B cell (primary cell): ENCODE measurements around the gene KLHL22. TPM values are rescaled to one million over a fixed set of nuclear protein-coding genes. Genes with fewer than 3 reads are reported as not detected.

Experiments used
- ATAC-seq: fragments of 200-7000 bp; cut with Tn5 transposase; one replicate; pipeline ENCODE4 v1.10.0; 2021; ENCODE audit warnings: low read depth, mild to moderate bottlenecking, moderate number of reproducible peaks, moderate library complexity
- CTCF ChIA-PET: fragments of 350-600 bp; sonication (Branson Sonifier 250); formaldehyde crosslinking; loops from one replicate; lab custom pipeline; 2021; ENCODE audit warnings: antibody characterized with exemption, inconsistent platforms; lab: Charles Lee
- POLR2A ChIA-PET: fragments of 350-600 bp; sonication (Branson Sonifier 250); formaldehyde crosslinking; loops from one replicate; lab custom pipeline; 2021; ENCODE audit warnings: antibody characterized with exemption; lab: Charles Lee
- DNase-seq: peaks from one replicate; pipeline ENCODE4 v3.0.0; 2013
- H2AFZ ChIP-seq: 2 replicates; pipeline ENCODE4 v1.6.1; 2012; ENCODE audit warnings: mild to moderate bottlenecking, low read depth, low read length; ENCODE audit not compliant: insufficient read depth, poor library complexity, severe bottlenecking
- H3K27ac ChIP-seq, 2 donors: 1 replicate in 1 of 2; 2 replicates in 1 of 2; pipeline ENCODE4 v1.5.1; 2012 to 2013; ENCODE audit warnings: low read length in 2 of 2, mild to moderate bottlenecking in 2 of 2, moderate library complexity in 1 of 2
- H3K27me3 ChIP-seq, 4 experiments: fragments of 200-600 bp in 1 of 4; sonication (generic) in 1 of 4; replicated peaks in 1 of 4; 1 replicate in 2 of 4; 2 replicates in 2 of 4; pipeline versions ENCODE4 v1.6.1 to v1.7.0; 2013 to 2016; ENCODE audit warnings: low read length in 3 of 4, mild to moderate bottlenecking in 2 of 4, mixed read lengths in 1 of 4, moderate library complexity in 1 of 4; ENCODE audit not compliant: insufficient read depth in 4 of 4, control insufficient read depth in 3 of 4; ENCODE audit errors: control extremely low read depth in 1 of 4
- H3K36me3 ChIP-seq, 2 experiments: replicated peaks in 1 of 2; 1 replicate in 1 of 2; 2 replicates in 1 of 2; pipeline versions ENCODE4 v1.6.1 to v1.7.1; 2013; ENCODE audit warnings: low read length in 1 of 2; ENCODE audit not compliant: insufficient read depth in 2 of 2, control insufficient read depth in 1 of 2; ENCODE audit errors: control extremely low read depth in 1 of 2, extremely low read depth in 1 of 2
- H3K4me1 ChIP-seq, 2 donors: fragments of 200-600 bp in 1 of 2; sonication (generic) in 1 of 2; 1 replicate in 1 of 2; 2 replicates in 1 of 2; pipeline versions ENCODE4 v1.5.1 to v1.6.1; 2013 to 2017; ENCODE audit warnings: low read length in 2 of 2; ENCODE audit not compliant: control insufficient read depth in 2 of 2, insufficient read depth in 2 of 2
- H3K4me2 ChIP-seq: replicated peaks from 2 replicates; pipeline ENCODE3; 2012; ENCODE audit warnings: mild to moderate bottlenecking, low read depth, low read length; ENCODE audit not compliant: poor library complexity, severe bottlenecking
- H3K4me3 ChIP-seq, 5 experiments: fragments of 200-600 bp in 1 of 5; sonication (generic) in 1 of 5; 1 replicate in 3 of 5; 2 replicates in 2 of 5; pipeline versions ENCODE4 v1.5.1 to v1.7.0; 2011 to 2016; ENCODE audit warnings: low read length in 4 of 5, mild to moderate bottlenecking in 4 of 5, low read depth in 2 of 5, control low read depth in 1 of 5, moderate library complexity in 1 of 5; ENCODE audit not compliant: insufficient read depth in 1 of 5; ENCODE audit errors: control extremely low read depth in 1 of 5, extremely low read depth in 1 of 5
- H3K79me2 ChIP-seq: fragments of 200-600 bp; sonication (generic); one replicate; pipeline ENCODE4 v1.6.0; 2016; ENCODE audit warnings: low read length; ENCODE audit not compliant: control insufficient read depth, insufficient read depth
- H3K9ac ChIP-seq: fragments of 200-600 bp; sonication (generic); 2 replicates; pipeline ENCODE4 v1.6.1; 2017; ENCODE audit warnings: mild to moderate bottlenecking, low read length, moderate library complexity
- H3K9me3 ChIP-seq, 3 donors: one replicate each; pipeline versions ENCODE4 v1.6.1 to v1.7.1; 2013; ENCODE audit warnings: low read length in 2 of 3; ENCODE audit not compliant: control insufficient read depth in 2 of 3, insufficient read depth in 1 of 3; ENCODE audit errors: control extremely low read depth in 1 of 3
- H4K20me1 ChIP-seq: 2 replicates; pipeline ENCODE4 v1.6.0; 2012; ENCODE audit warnings: mild to moderate bottlenecking, low read length; ENCODE audit not compliant: insufficient read depth, control insufficient read depth, poor library complexity, severe bottlenecking
- H3K27ac Mint-ChIP-seq: one replicate; pipeline ENCODE4 v1.8.0; 2021; ENCODE audit warnings: mixed read lengths
- H3K27me3 Mint-ChIP-seq: one replicate; pipeline ENCODE4 v1.8.0; 2021; ENCODE audit warnings: mixed read lengths
- H3K4me1 Mint-ChIP-seq: one replicate; pipeline ENCODE4 v1.8.0; 2021; ENCODE audit warnings: mixed read lengths
- H3K4me3 Mint-ChIP-seq: one replicate; pipeline ENCODE4 v1.8.0; 2021; ENCODE audit warnings: mixed read lengths
- H3K9me3 Mint-ChIP-seq: one replicate; pipeline ENCODE4 v1.8.0; 2022; ENCODE audit warnings: mixed read lengths; ENCODE audit not compliant: insufficient read depth
- CTCF ChIP-seq: fragments of 200-600 bp; IDR thresholded peaks from one replicate; pipeline ENCODE4 v1.8.0; 2022; ENCODE audit warnings: antibody characterized with exemption, mild to moderate bottlenecking
- EZH2 ChIP-seq: IDR thresholded peaks from 2 replicates; pipeline ENCODE4 v1.6.1; 2012; ENCODE audit warnings: borderline replicate concordance, low read depth, mild to moderate bottlenecking, moderate library complexity, low read length; ENCODE audit not compliant: insufficient read depth, poor library complexity, severe bottlenecking
- WGBS: methylation state at CpG from one replicate; pipeline ENCODE4 v1.1.5; 2013; ENCODE audit warnings: missing lambda C conversion rate; ENCODE audit not compliant: insufficient coverage; 5-methylcytosine and 5-hydroxymethylcytosine counted together
- intact Hi-C: fragments of 100-400 bp; cut with micrococcal nuclease; formaldehyde crosslinking; loops from one replicate; pipeline ENCODE4 v1.10.0; 2022
- polyA plus RNA-seq: library from polyadenylated mRNA; depleted of rRNA; stranded (reverse); fragments of >200 nt; gene quantifications from 2 replicates; pipeline ENCODE4 v1.2.3, GENCODE V29; 2012
- total RNA-seq, 2 donors: library from RNA; stranded (reverse); fragments of 120-200 nt in 1 of 2; gene quantifications; 1 replicate in 1 of 2; 2 replicates in 1 of 2; pipeline versions ENCODE4 v1.2.3 to v1.2.4, GENCODE V29; 2013 to 2022

The KLHL22 gene
- total and polyA plus RNA-seq, 2 donors (not counting 1 experiment from before 2014, with no cell fraction given) = 37.0 to 45.6 TPM

GRCh38 chr22:20509344-20510047 is 13.9 kb upstream of the KLHL22 start:
- ATAC-seq (peak; percentile 61), DNase-seq (peak; percentile 80)
- Mint-ChIP-seq H3K9me3 (no peaks in the 10 kb centered on the region), H3K27ac (peak overlapping the region; percentile 99), H3K4me3 (peak overlapping the region; percentile 97), H3K4me1 (peaks cover 58% of the 10 kb centered on the region), H3K27me3 (no peaks in the 10 kb centered on the region)
- Histone ChIP-seq H3K79me2 (peaks cover 82% of the 10 kb centered on the region), H2AFZ (peak overlapping the region; percentile 3), H3K9ac (peak overlapping the region; percentile 45), H3K9me3 (no peaks in the 10 kb centered on the region), H4K20me1 (peaks cover 64% of the 10 kb centered on the region), H3K4me2 (peak overlapping the region; percentile 69), H3K4me1 (peaks cover 32 to 39% of the 10 kb centered on the region in 2 donors), H3K27ac (peak overlapping the region; percentile 56 to 59), H3K27me3 (no peaks in the 10 kb centered on the region), H3K4me3 (peak overlapping the region; percentile 22 to 97 (median 29)), H3K36me3 (peaks cover 0 to 13% of the 10 kb centered on the region in 2 experiments)
- ChIA-PET POLR2A (no interaction called here), CTCF (interaction anchor here (0.7 to 1.3 kb wide), 3 partner anchors 9 to 92 kb away, joined by 3 to 6 read pairs (median 3); no protein-coding TSS in a partner anchor)
- intact Hi-C loops = loop anchor here (5.0 kb wide), 1 partner anchor 377 kb away; the partner anchor contains the start of gene ZDHHC8
- no peak for TF ChIP-seq CTCF
- TF ChIP-seq EZH2 = no peak
- 0% methylated on average over 5 of the region's 7 CpGs for WGBS

- H4K20me1 ChIP-seq = peaks cover 57% of the 10 kb centered on the region
- H3K79me2 ChIP-seq = peaks cover 76% of the 10 kb centered on the region
- peak overlapping the region; percentile 69 for H3K4me2 ChIP-seq
- DNase-seq (no peak), ATAC-seq (no peak)
- no peak for TF ChIP-seq CTCF
- no peak for TF ChIP-seq EZH2
- ChIA-PET CTCF (interaction anchor here (0.9 to 1.3 kb wide), 2 partner anchors 9 to 91 kb away, joined by 3 to 6 read pairs; no protein-coding TSS in a partner anchor), POLR2A (no interaction called here)
- H3K4me3 Mint-ChIP-seq = peak overlapping the region; percentile 97
- peaks cover 0 to 6% of the 10 kb centered on the region in 2 experiments for H3K36me3 ChIP-seq
- H3K27ac Mint-ChIP-seq = peak overlapping the region; percentile 99
- intact Hi-C loops = loop anchor here (5.0 kb wide), 1 partner anchor 377 kb away; the partner anchor contains the start of gene ZDHHC8
- no peaks in the 10 kb centered on the region for H3K9me3 Mint-ChIP-seq
- H3K4me1 Mint-ChIP-seq = peaks cover 53% of the 10 kb centered on the region
- peaks cover 32 to 39% of the 10 kb centered on the region in 2 donors for H3K4me1 ChIP-seq
- peak overlapping the region; percentile 56 to 59 for H3K27ac ChIP-seq
- H3K27me3 Mint-ChIP-seq = no peaks in the 10 kb centered on the region
- peak overlapping the region; percentile 22 to 97 (median 29) for H3K4me3 ChIP-seq
- peak overlapping the region; percentile 45 for H3K9ac ChIP-seq
- H3K27me3 ChIP-seq = no peaks in the 10 kb centered on the region
- 39% methylated on average over 10 of the region's 10 CpGs for WGBS
- H3K9me3 ChIP-seq = no peaks in the 10 kb centered on the region
- H2AFZ ChIP-seq = no peak overlapping the region
These were observed 13.2 kb upstream of the KLHL22 start for GRCh38 chr22:20508815-20509271.
